Measurements from ENCODE around the gene MYO5A.

- no peak for TF ChIP-seq CTCF (IDR thresholded peaks at IDR 0.05)
- no peak for TF ChIP-seq POLR2A (IDR thresholded peaks at IDR 0.05)
These were observed 121.3 kb downstream of the MYO5A start for GRCh38 chr15:52407374-52407773.

Measured in Peyer's patch (tissue), 4 donors.